Panc1 (cell line): ENCODE data around the gene PIH1D1.

Experiments
- POLR2AphosphoS5 ChIP-seq: IDR thresholded peaks from 2 replicates; pipeline ENCODE4 v1.6.1; 2012; ENCODE audit warnings: mild to moderate bottlenecking, low read depth, low read length, moderate library complexity
- TCF7L2 ChIP-seq: IDR thresholded peaks from 2 replicates; pipeline ENCODE4 v1.6.1; 2011; ENCODE audit warnings: mild to moderate bottlenecking, low read depth, low read length, inconsistent platforms
- TF ChIP-seq, protein P1 (sequence below): fragments of 450-650 bp; IDR thresholded peaks from 2 replicates; pipeline ENCODE4 v1.5.1; 2017; ENCODE audit warnings: mild to moderate bottlenecking
- TF ChIP-seq, protein P2 (sequence below), 2 experiments: IDR thresholded peaks; 2 replicates each; pipeline ENCODE4 v1.6.1; 2011 to 2012; ENCODE audit warnings: low read depth in 2 of 2, control low read depth in 1 of 2, low read length in 1 of 2, mild to moderate bottlenecking in 1 of 2, moderate library complexity in 1 of 2; ENCODE audit not compliant: insufficient read depth in 1 of 2

DNA sequence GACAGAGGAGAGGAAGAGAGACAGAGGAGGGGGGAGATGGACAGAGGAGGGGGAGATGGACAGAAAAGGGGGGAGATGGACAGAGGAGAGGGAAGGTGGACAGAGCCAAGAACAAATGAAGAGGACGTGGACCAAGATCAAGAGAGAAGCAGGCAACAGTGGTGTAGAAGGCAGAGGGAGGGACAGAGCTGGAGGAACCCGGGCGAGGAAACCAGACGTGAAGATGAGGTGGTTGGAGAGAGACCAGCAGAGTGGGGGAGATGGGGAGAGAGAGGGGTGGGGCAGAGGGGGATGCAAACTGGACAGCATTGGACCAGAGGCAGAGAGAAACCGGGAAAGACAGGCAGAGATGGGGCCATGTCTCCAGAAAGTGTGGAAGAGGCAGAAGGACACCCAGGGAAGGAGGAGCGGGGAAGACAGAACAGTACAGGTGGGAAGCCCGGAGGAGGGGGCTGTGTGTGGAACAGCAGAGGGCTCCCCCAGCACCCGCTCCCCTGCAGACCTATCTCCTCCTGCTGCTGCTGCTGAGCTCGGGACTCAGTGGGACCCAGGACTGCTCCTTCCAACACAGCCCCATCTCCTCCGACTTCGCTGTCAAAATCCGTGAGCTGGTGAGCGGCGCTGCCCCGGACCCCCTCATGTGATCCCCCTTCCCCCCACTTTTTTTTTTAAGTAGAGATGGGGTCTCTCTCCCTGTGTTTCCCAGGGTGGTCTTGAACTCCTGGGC, 23.7 kb upstream of the PIH1D1 start:
- TF ChIP-seq, protein P1, sequence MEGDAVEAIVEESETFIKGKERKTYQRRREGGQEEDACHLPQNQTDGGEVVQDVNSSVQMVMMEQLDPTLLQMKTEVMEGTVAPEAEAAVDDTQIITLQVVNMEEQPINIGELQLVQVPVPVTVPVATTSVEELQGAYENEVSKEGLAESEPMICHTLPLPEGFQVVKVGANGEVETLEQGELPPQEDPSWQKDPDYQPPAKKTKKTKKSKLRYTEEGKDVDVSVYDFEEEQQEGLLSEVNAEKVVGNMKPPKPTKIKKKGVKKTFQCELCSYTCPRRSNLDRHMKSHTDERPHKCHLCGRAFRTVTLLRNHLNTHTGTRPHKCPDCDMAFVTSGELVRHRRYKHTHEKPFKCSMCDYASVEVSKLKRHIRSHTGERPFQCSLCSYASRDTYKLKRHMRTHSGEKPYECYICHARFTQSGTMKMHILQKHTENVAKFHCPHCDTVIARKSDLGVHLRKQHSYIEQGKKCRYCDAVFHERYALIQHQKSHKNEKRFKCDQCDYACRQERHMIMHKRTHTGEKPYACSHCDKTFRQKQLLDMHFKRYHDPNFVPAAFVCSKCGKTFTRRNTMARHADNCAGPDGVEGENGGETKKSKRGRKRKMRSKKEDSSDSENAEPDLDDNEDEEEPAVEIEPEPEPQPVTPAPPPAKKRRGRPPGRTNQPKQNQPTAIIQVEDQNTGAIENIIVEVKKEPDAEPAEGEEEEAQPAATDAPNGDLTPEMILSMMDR = no peak
- TF ChIP-seq POLR2AphosphoS5 (no peak), TCF7L2 (no peak)
- TF ChIP-seq, protein P2, sequence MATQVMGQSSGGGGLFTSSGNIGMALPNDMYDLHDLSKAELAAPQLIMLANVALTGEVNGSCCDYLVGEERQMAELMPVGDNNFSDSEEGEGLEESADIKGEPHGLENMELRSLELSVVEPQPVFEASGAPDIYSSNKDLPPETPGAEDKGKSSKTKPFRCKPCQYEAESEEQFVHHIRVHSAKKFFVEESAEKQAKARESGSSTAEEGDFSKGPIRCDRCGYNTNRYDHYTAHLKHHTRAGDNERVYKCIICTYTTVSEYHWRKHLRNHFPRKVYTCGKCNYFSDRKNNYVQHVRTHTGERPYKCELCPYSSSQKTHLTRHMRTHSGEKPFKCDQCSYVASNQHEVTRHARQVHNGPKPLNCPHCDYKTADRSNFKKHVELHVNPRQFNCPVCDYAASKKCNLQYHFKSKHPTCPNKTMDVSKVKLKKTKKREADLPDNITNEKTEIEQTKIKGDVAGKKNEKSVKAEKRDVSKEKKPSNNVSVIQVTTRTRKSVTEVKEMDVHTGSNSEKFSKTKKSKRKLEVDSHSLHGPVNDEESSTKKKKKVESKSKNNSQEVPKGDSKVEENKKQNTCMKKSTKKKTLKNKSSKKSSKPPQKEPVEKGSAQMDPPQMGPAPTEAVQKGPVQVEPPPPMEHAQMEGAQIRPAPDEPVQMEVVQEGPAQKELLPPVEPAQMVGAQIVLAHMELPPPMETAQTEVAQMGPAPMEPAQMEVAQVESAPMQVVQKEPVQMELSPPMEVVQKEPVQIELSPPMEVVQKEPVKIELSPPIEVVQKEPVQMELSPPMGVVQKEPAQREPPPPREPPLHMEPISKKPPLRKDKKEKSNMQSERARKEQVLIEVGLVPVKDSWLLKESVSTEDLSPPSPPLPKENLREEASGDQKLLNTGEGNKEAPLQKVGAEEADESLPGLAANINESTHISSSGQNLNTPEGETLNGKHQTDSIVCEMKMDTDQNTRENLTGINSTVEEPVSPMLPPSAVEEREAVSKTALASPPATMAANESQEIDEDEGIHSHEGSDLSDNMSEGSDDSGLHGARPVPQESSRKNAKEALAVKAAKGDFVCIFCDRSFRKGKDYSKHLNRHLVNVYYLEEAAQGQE (IDR thresholded peaks at IDR 0.05; ENCODE audit: insufficient read depth in 1 of 2, low read depth in 2 of 2, low read length in 1 of 2) = no peak
